K562 (cell line): Measurements from ENCODE around the gene TRPM6. TPM values are rescaled to one million over a fixed set of nuclear protein-coding genes. Genes with fewer than 3 reads are reported as not detected.
A peak's percentile ranks its signal among the peaks of the same experiment; 100 is the strongest.

ENCODE experiments used
- ATAC-seq: fragments of 200-7000 bp; cut with Tn5 transposase; 3 replicates; pipeline ENCODE4 v1.9.1; 2020; ENCODE audit warnings: moderate library complexity
- BruUV-seq: library from RNA; stranded (reverse); fragments of 400-500 nt; replicated peaks from 2 replicates; lab custom pipeline; 2021; lab: Mats Ljungman, UMichigan
- CTCF ChIA-PET: fragments of 300-600 bp; formaldehyde crosslinking; extraction: SDS; loops from one replicate; lab custom pipeline; 2021; ENCODE audit warnings: low intra/inter-chr PET ratio; lab: Yijun Ruan, JAX
- POLR2A ChIA-PET: fragments of 300-600, 350-650 bp; sonication (Branson Sonifier 250); formaldehyde crosslinking; extraction: SDS; loops from one replicate; lab custom pipeline; 2021; ENCODE audit warnings: antibody characterized with exemption, inconsistent platforms; lab: Yijun Ruan, JAX
- DNase-seq, 4 experiments: peaks; one replicate each; pipeline versions ENCODE4 v3.0.0 to v3.0.0-alpha.2; 2011 to 2018; ENCODE audit warnings: low spot score in 3 of 4, mixed read lengths in 3 of 4; ENCODE audit errors: extremely low read depth in 1 of 4
- FAIRE-seq: peaks from 2 replicates; lab custom pipeline; 2011; peaks lifted over from hg19 to GRCh38; lab: Jason Lieb, UNC
- H2AFZ ChIP-seq: 2 replicates; pipeline ENCODE4 v1.6.0; 2011; ENCODE audit warnings: low read depth, low read length, control low read depth, inconsistent platforms
- H3K27ac ChIP-seq: fragments of 200-600 bp; 3 replicates; pipeline ENCODE4 v1.8.0; 2011; ENCODE audit warnings: low read depth, mild to moderate bottlenecking, control low read depth, inconsistent platforms, low read length, moderate library complexity, mixed read lengths; ENCODE audit errors: extremely low read depth
- H3K27me3 ChIP-seq, 2 experiments: fragments of 300-600 bp in 1 of 2; 2 replicates in 1 of 2; 3 replicates in 1 of 2; pipeline versions ENCODE4 v1.6.0 to v1.8.0; 2011; ENCODE audit warnings: inconsistent platforms in 2 of 2, low read length in 2 of 2, mild to moderate bottlenecking in 1 of 2, mixed read lengths in 1 of 2, moderate library complexity in 1 of 2; ENCODE audit not compliant: control insufficient read depth in 2 of 2, insufficient read depth in 2 of 2
- H3K36me3 ChIP-seq: fragments of 300-600 bp; 3 replicates; pipeline ENCODE4 v1.8.0; 2011; ENCODE audit warnings: mild to moderate bottlenecking, low read length, inconsistent platforms; ENCODE audit not compliant: control insufficient read depth, insufficient read depth
- H3K4me1 ChIP-seq, 2 experiments: fragments of 200-600 bp in 1 of 2; replicated peaks in 1 of 2; 2 replicates in 1 of 2; 3 replicates in 1 of 2; pipeline versions ENCODE4 v1.5.1 to v1.8.0; 2011; ENCODE audit warnings: inconsistent platforms in 2 of 2, low read length in 2 of 2, mild to moderate bottlenecking in 1 of 2, mixed read lengths in 1 of 2, moderate library complexity in 1 of 2; ENCODE audit not compliant: control insufficient read depth in 2 of 2, insufficient read depth in 2 of 2
- H3K4me2 ChIP-seq: 2 replicates; pipeline ENCODE4 v1.6.1; 2011; ENCODE audit warnings: low read length, control low read depth, inconsistent platforms, mixed read lengths; ENCODE audit not compliant: insufficient read depth
- H3K4me3 ChIP-seq: fragments of 200-600 bp; sonication (generic), shearing (Covaris generic); 2 replicates; pipeline ENCODE4 v1.5.1; 2016; ENCODE audit warnings: control low read depth, inconsistent platforms
- H3K79me2 ChIP-seq: fragments of 200-600 bp; 3 replicates; pipeline ENCODE4 v1.8.0; 2011; ENCODE audit warnings: low read length, inconsistent platforms; ENCODE audit not compliant: control insufficient read depth, insufficient read depth
- H3K9ac ChIP-seq, 2 experiments: 2 replicates each; pipeline versions ENCODE4 v1.6.0 to v1.6.1; 2011; ENCODE audit warnings: low read depth in 2 of 2, low read length in 2 of 2, control low read depth in 1 of 2, inconsistent platforms in 1 of 2, mild to moderate bottlenecking in 1 of 2, mixed read lengths in 1 of 2; ENCODE audit not compliant: insufficient read depth in 1 of 2
- H3K9me1 ChIP-seq: one replicate; pipeline ENCODE4 v1.6.0; 2011; ENCODE audit warnings: inconsistent platforms, mild to moderate bottlenecking, low read length, moderate library complexity; ENCODE audit not compliant: control insufficient read depth, insufficient read depth
- H3K9me3 ChIP-seq: replicated peaks from 2 replicates; pipeline ENCODE4 v1.5.1; 2011; ENCODE audit warnings: low read depth, low read length, inconsistent platforms; ENCODE audit not compliant: control insufficient read depth, insufficient read depth
- H4K20me1 ChIP-seq: replicated peaks from 2 replicates; pipeline ENCODE4 v1.6.1; 2011; ENCODE audit warnings: low read length, inconsistent platforms, mixed read lengths; ENCODE audit not compliant: control insufficient read depth, insufficient read depth
- BMI1 ChIP-seq: fragments of 150-350 bp; IDR thresholded peaks from 2 replicates; pipeline ENCODE4 v1.6.1; 2014; ENCODE audit warnings: low read length
- HSF4 ChIP-seq: fragments of 250-450 bp; sonication (Bioruptor Pico); IDR thresholded peaks from 2 replicates; pipeline ENCODE4 v2.1.2; 2022; ENCODE audit warnings: mild to moderate bottlenecking, moderate library complexity, borderline replicate concordance
- MAZ ChIP-seq, 2 experiments: fragments of 450-650 bp in 1 of 2; sonication (generic) in 1 of 2; formaldehyde crosslinking; IDR thresholded peaks in 1 of 2; conservative IDR thresholded peaks in 1 of 2; 2 replicates each; pipeline versions ENCODE4 v1.4.0 to v1.5.0; 2020; ENCODE audit warnings: mild to moderate bottlenecking in 1 of 2, missing genetic modification reagents in 1 of 2
- NELFE ChIP-seq: IDR thresholded peaks from 2 replicates; pipeline ENCODE4 v1.6.1; 2011; ENCODE audit warnings: mild to moderate bottlenecking; ENCODE audit not compliant: insufficient read depth, insufficient read length
- PRPF4 ChIP-seq: fragments of 200-400 bp; formaldehyde crosslinking; IDR thresholded peaks from one replicate; pipeline ENCODE4 v1.6.1; 2017; ENCODE audit warnings: low read length, low read depth, mild to moderate bottlenecking; ENCODE audit not compliant: insufficient read depth, poor library complexity, severe bottlenecking
- PURB ChIP-seq: sonication (generic); formaldehyde crosslinking; IDR thresholded peaks from 2 replicates; pipeline ENCODE4 v1.9.0; 2021; ENCODE audit warnings: low read depth, mild to moderate bottlenecking, missing genetic modification reagents
- PYGO2 ChIP-seq: fragments of 450-650 bp; IDR thresholded peaks from 2 replicates; pipeline ENCODE4 v1.6.1; 2016; ENCODE audit warnings: mild to moderate bottlenecking, missing genetic modification characterization, moderate library complexity, missing compliant biosample characterization
- RAD21 ChIP-seq, 2 experiments: fragments of 250-450 bp in 1 of 2; fragments of 450-650 bp in 1 of 2; sonication (Bioruptor Pico) in 1 of 2; formaldehyde crosslinking in 1 of 2; IDR thresholded peaks in 1 of 2; conservative IDR thresholded peaks in 1 of 2; 2 replicates each; pipeline versions ENCODE4 v1.4.0 to v1.8.0; 2020 to 2022; ENCODE audit warnings: mild to moderate bottlenecking in 2 of 2, moderate library complexity in 1 of 2
- SMC3 ChIP-seq: conservative IDR thresholded peaks from 2 replicates; pipeline ENCODE4 v1.6.1; 2011; ENCODE audit warnings: low read depth, low read length, improper control_type of control experiment; ENCODE audit not compliant: insufficient read depth
- ZSCAN32 ChIP-seq: fragments of 450-650 bp; formaldehyde crosslinking; IDR thresholded peaks from 2 replicates; pipeline ENCODE4 v1.4.0; 2020; ENCODE audit warnings: mild to moderate bottlenecking, moderate library complexity
- WGBS: fragments of 100-300 bp; shearing (Covaris generic); methylation state at CpG from one replicate; pipeline ENCODE4 v1.1.6; 2016; ENCODE audit warnings: low coverage, mixed read lengths; ENCODE audit not compliant: insufficient coverage; ENCODE audit errors: missing lambda C conversion rate; 5-methylcytosine and 5-hydroxymethylcytosine counted together
- in situ Hi-C: fragments of 300-500 bp; cut with MboI; formaldehyde crosslinking; loops from 4 replicates; pipeline ENCODE4 v1.15.0; 2018; ENCODE audit warnings: inconsistent platforms, mixed read lengths
- intact Hi-C: fragments of 100-400 bp; cut with micrococcal nuclease; formaldehyde crosslinking; loops from 2 replicates; pipeline ENCODE4 v1.14.2; 2022
- polyA plus RNA-seq, 8 experiments: library from polyadenylated mRNA; depleted of rRNA in 4 of 8; stranded (reverse) in 5 of 8; unstranded in 3 of 8; fragments of >200 nt; fragmentation: Nextera tagmentation in 2 of 8; fragmentation: Illumina TruSeq in 1 of 8; extraction: Ambion mirVana in 2 of 8; extraction: Trizol in 1 of 8; gene quantifications; 2 replicates each; pipeline versions ENCODE4 v1.2.1 to v1.2.3, GENCODE V29; 2011 to 2014; ENCODE audit warnings: inconsistent platforms in 1 of 8, missing spikeins in 1 of 8
- total RNA-seq, 7 experiments: library from RNA; depleted of rRNA in 6 of 7; stranded (reverse); fragments of >200 nt in 6 of 7; fragmentation: Illumina TruSeq in 2 of 7; extraction: Trizol in 2 of 7; gene quantifications; 2 replicates each; pipeline versions ENCODE4 v1.2.1 to v1.2.3, GENCODE V29; 2011 to 2021; ENCODE audit warnings: low replicate concordance in 1 of 7
- TF ChIP-seq, protein P1 (sequence below): fragments of 250-450 bp; sonication (Bioruptor Pico); IDR thresholded peaks from 2 replicates; pipeline ENCODE4 v1.8.0; 2021; ENCODE audit warnings: moderate library complexity, mild to moderate bottlenecking, inconsistent platforms

TRPM6 gene
- total and polyA plus RNA-seq, 9 of the 15 experiments (the other 6 are each of a cell fraction or from before 2014, with no cell fraction given), result 0.03 to 0.16 (median 0.09) TPM

DNA sequence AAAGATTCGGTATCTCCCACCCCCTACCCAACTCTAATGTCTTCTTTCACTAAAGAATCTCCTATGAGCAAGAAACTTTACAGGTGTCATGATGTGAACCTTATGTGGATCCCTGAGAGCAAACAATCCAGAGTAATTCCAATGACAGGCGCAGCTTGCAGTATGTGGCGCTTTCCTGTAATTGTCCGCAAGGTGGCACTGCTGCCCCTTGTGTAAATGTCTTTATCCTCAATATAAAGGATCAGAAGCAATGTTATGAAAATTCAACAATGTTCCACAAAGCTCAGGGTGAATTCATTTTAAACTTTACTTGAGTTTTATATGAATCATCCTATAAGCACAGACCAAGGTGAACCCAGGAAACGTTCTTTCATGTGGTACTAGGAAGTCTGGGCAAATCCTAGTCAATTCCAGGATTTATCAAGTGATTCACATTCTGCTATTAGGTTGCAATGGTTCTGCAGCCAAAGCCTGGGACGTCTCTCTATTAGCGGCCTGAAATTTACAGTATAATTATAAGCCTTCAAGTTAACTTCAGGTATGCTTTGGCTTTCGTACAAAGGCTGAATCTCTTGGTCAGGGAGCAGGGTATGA is 113.7 kb downstream of the TRPM6 start:
- in situ Hi-C loops, result loop anchor here (5.0 kb wide), 2 partner anchors 228 to 303 kb away; no protein-coding TSS in a partner anchor
- peak; percentile 87 for FAIRE-seq
- TF ChIP-seq SMC3 (peak; percentile 48; the same call in 1 of the 2 replicates), PURB (CRISPR knock-in tag) (no peak), PYGO2 (no peak), ZSCAN32 (CRISPR knock-in tag) (no peak), MAZ (CRISPR knock-in tag; conservative IDR thresholded peaks at IDR 0.05 in 1 of 2, IDR thresholded peaks at IDR 0.05 in 1 of 2) (0 out of 4 replicates have a peak, but pooled peaks of 1 of the 2 experiments have one; percentile 14), PRPF4 (no peak), HSF4 (no peak), BMI1 (no peak), NELFE (no peak), RAD21 (CRISPR knock-in tag; conservative IDR thresholded peaks at IDR 0.05 in 1 of 2, IDR thresholded peaks at IDR 0.05 in 1 of 2) (peak; percentile 69 to 71)
- TF ChIP-seq, protein P1, sequence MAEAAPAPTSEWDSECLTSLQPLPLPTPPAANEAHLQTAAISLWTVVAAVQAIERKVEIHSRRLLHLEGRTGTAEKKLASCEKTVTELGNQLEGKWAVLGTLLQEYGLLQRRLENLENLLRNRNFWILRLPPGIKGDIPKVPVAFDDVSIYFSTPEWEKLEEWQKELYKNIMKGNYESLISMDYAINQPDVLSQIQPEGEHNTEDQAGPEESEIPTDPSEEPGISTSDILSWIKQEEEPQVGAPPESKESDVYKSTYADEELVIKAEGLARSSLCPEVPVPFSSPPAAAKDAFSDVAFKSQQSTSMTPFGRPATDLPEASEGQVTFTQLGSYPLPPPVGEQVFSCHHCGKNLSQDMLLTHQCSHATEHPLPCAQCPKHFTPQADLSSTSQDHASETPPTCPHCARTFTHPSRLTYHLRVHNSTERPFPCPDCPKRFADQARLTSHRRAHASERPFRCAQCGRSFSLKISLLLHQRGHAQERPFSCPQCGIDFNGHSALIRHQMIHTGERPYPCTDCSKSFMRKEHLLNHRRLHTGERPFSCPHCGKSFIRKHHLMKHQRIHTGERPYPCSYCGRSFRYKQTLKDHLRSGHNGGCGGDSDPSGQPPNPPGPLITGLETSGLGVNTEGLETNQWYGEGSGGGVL, result no peak

More for the DNA sequence above, 113.7 kb downstream of the TRPM6 start:
- H3K4me1 ChIP-seq, result peaks cover 0 to 3% of the 10 kb centered on the region in 2 experiments; a peak in 1 of 5 replicates
- no peak overlapping the region for H3K9ac ChIP-seq
- H3K4me2 ChIP-seq, result no peak overlapping the region
- ATAC-seq (peak; percentile 76), DNase-seq (peak; percentile 41 to 76 (median 45))
- intact Hi-C loops, result loop anchor here (1.0 to 10.0 kb wide), 5 partner anchors 143 to 1531 kb away; no protein-coding TSS in a partner anchor
- H3K79me2 ChIP-seq, result no peaks in the 10 kb centered on the region
- H3K36me3 ChIP-seq, result no peaks in the 10 kb centered on the region
- BruUV-seq, result no TSS peak
- H3K9me3 ChIP-seq, result no peaks in the 10 kb centered on the region
- H3K27me3 ChIP-seq, result no peaks in the 10 kb centered on the region
- no peak overlapping the region for H3K27ac ChIP-seq
- no peaks in the 10 kb centered on the region for H4K20me1 ChIP-seq
- H3K4me3 ChIP-seq, result no peak overlapping the region
- WGBS, result 0% methylated on average over 7 of the region's 8 CpGs
- ChIA-PET POLR2A (no interaction called here), CTCF (interaction anchor here (0.8 to 1.7 kb wide), 5 partner anchors 225 to 1092 kb away, joined by 3 to 8 read pairs (median 4); no protein-coding TSS in a partner anchor)
- H3K9me1 ChIP-seq, result no peaks in the 10 kb centered on the region
- H2AFZ ChIP-seq, result no peak overlapping the region
